Endothelial cell of umbilical vein (primary cell): ENCODE results near the gene FHOD3. TPM values are rescaled to one million over a fixed set of nuclear protein-coding genes. Genes with fewer than 3 reads are reported as not detected.

Experiments used
- BruUV-seq: library from RNA; stranded (reverse); fragments of 400-500 nt; replicated peaks from 2 replicates; lab custom pipeline; 2021; lab: Mats Ljungman, UMichigan
- CTCF ChIA-PET: fragments of 300-600, 350-600 bp; sonication (Branson Sonifier 250); formaldehyde crosslinking; loops from one replicate; lab custom pipeline; 2021; ENCODE audit warnings: antibody characterized with exemption, inconsistent platforms; lab: Charles Lee
- POLR2A ChIA-PET: fragments of 300-600, 350-600 bp; sonication (Branson Sonifier 250); formaldehyde crosslinking; loops from one replicate; lab custom pipeline; 2021; ENCODE audit warnings: antibody characterized with exemption, inconsistent platforms; lab: Charles Lee
- DNase-seq: peaks from one replicate; pipeline ENCODE4 v3.0.0-alpha.2; 2011; ENCODE audit warnings: low read depth, low spot score
- FAIRE-seq: peaks from 2 replicates; lab custom pipeline; 2011; peaks lifted over from hg19 to GRCh38; lab: Jason Lieb, UNC
- H2AFZ ChIP-seq: 2 replicates; pipeline ENCODE4 v1.6.0; 2012; ENCODE audit warnings: low read depth, low read length, control low read depth, inconsistent platforms
- H3K27ac ChIP-seq: 2 replicates; pipeline ENCODE4 v1.5.1; 2011; ENCODE audit warnings: low read depth, mild to moderate bottlenecking, control low read depth, low read length, moderate library complexity; ENCODE audit not compliant: insufficient read depth
- H3K27me3 ChIP-seq, 2 experiments: 2 replicates each; pipeline versions ENCODE4 v1.6.0 to v1.6.1; 2011; ENCODE audit warnings: low read length in 2 of 2, mixed read lengths in 1 of 2; ENCODE audit not compliant: control insufficient read depth in 2 of 2, insufficient read depth in 2 of 2
- H3K36me3 ChIP-seq, 2 experiments: 2 replicates in 1 of 2; 3 replicates in 1 of 2; pipeline ENCODE4 v1.5.1; 2011; ENCODE audit warnings: low read length in 2 of 2, mild to moderate bottlenecking in 1 of 2, moderate library complexity in 1 of 2; ENCODE audit not compliant: control insufficient read depth in 2 of 2, insufficient read depth in 2 of 2; ENCODE audit errors: extremely low read depth in 1 of 2
- H3K4me1 ChIP-seq: 3 replicates; pipeline ENCODE4 v1.5.1; 2011; ENCODE audit warnings: mild to moderate bottlenecking, low read length; ENCODE audit not compliant: control insufficient read depth, insufficient read depth; ENCODE audit errors: extremely low read depth
- H3K4me2 ChIP-seq: 2 replicates; pipeline ENCODE4 v1.6.1; 2011; ENCODE audit warnings: low read length, control low read depth, mixed read lengths; ENCODE audit not compliant: insufficient read depth
- H3K4me3 ChIP-seq, 3 experiments: fragments of 200-600 bp in 1 of 3; sonication (generic), shearing (Covaris generic) in 1 of 3; replicated peaks in 1 of 3; 2 replicates each; pipeline ENCODE4 v1.5.1; 2011 to 2016; ENCODE audit warnings: control low read depth in 3 of 3, low read length in 3 of 3, mild to moderate bottlenecking in 2 of 3, inconsistent platforms in 1 of 3, low read depth in 1 of 3, moderate library complexity in 1 of 3; ENCODE audit not compliant: insufficient read depth in 1 of 3
- H3K79me2 ChIP-seq: 2 replicates; pipeline ENCODE4 v1.6.0; 2012; ENCODE audit warnings: low read length, inconsistent platforms; ENCODE audit not compliant: control insufficient read depth, insufficient read depth
- H3K9ac ChIP-seq: replicated peaks from 2 replicates; pipeline ENCODE3; 2011; ENCODE audit warnings: low read length, control low read depth; ENCODE audit not compliant: insufficient read depth; ENCODE audit errors: extremely low read depth
- H3K9me1 ChIP-seq: replicated peaks from 3 replicates; pipeline ENCODE4 v1.6.0; 2011; ENCODE audit warnings: mild to moderate bottlenecking, low read length; ENCODE audit not compliant: control insufficient read depth, insufficient read depth; ENCODE audit errors: extremely low read depth
- H3K9me3 ChIP-seq: replicated peaks from 2 replicates; pipeline ENCODE4 v1.5.1; 2012; ENCODE audit warnings: low read length, inconsistent platforms; ENCODE audit not compliant: control insufficient read depth, insufficient read depth
- H4K20me1 ChIP-seq: replicated peaks from 2 replicates; pipeline ENCODE3; 2011; ENCODE audit warnings: mild to moderate bottlenecking, low read length; ENCODE audit not compliant: control insufficient read depth, insufficient read depth; ENCODE audit errors: extremely low read depth
- CTCF ChIP-seq, 2 donors: IDR thresholded peaks; 1 replicate in 1 of 2; 2 replicates in 1 of 2; pipeline ENCODE4 v1.5.1; 2011; ENCODE audit warnings: low read length in 2 of 2, mild to moderate bottlenecking in 2 of 2, moderate library complexity in 2 of 2, control low read depth in 1 of 2, inconsistent platforms in 1 of 2, low read depth in 1 of 2; ENCODE audit not compliant: insufficient read depth in 1 of 2; ENCODE audit errors: extremely low read depth in 1 of 2
- EZH2 ChIP-seq: IDR thresholded peaks from 2 replicates; pipeline ENCODE4 v1.6.1; 2012; ENCODE audit warnings: borderline replicate concordance, low read depth, mild to moderate bottlenecking, moderate library complexity, low read length, inconsistent platforms; ENCODE audit not compliant: severe bottlenecking
- FOS ChIP-seq: IDR thresholded peaks from 2 replicates; pipeline ENCODE4 v1.6.1; 2011; ENCODE audit warnings: mild to moderate bottlenecking, low read length, moderate library complexity, borderline replicate concordance; ENCODE audit not compliant: insufficient read depth
- GATA2 ChIP-seq: IDR thresholded peaks from 2 replicates; pipeline ENCODE4 v1.7.0; 2011; ENCODE audit warnings: low read depth, mild to moderate bottlenecking, moderate library complexity, mixed read lengths, low read length; ENCODE audit not compliant: insufficient read length, insufficient read depth
- JUN ChIP-seq: IDR thresholded peaks from 2 replicates; pipeline ENCODE4 v1.6.1; 2011; ENCODE audit warnings: borderline replicate concordance, low read depth; ENCODE audit not compliant: insufficient read length, insufficient read depth
- MAX ChIP-seq: IDR thresholded peaks from 2 replicates; pipeline ENCODE4 v1.6.1; 2011; ENCODE audit not compliant: insufficient read depth, insufficient read length
- MYC ChIP-seq: IDR thresholded peaks from one replicate; pipeline ENCODE4 v1.6.1; 2011; ENCODE audit warnings: mild to moderate bottlenecking, low read depth, low read length
- POLR2A ChIP-seq: IDR thresholded peaks from 2 replicates; pipeline ENCODE4 v1.6.1; 2012; ENCODE audit warnings: low read depth, mild to moderate bottlenecking, control low read depth, low read length
- POLR2AphosphoS5 ChIP-seq: IDR thresholded peaks from 2 replicates; pipeline ENCODE4 v1.6.1; 2012; ENCODE audit warnings: low read depth, mild to moderate bottlenecking, control low read depth, low read length, moderate library complexity; ENCODE audit not compliant: insufficient read depth
- dilution Hi-C: fragments of 300-500 bp; cut with MboI; formaldehyde crosslinking; loops from one replicate; pipeline ENCODE4 v1.15.0; 2019; ENCODE audit warnings: low sequenced_read_pairs; ENCODE audit not compliant: extremely low pct_ligation_motif_present
- intact Hi-C: fragments of 100-400 bp; cut with micrococcal nuclease; formaldehyde crosslinking; loops from one replicate; pipeline ENCODE4 v1.10.0; 2022
- polyA plus RNA-seq, 4 experiments: library from polyadenylated mRNA; depleted of rRNA in 3 of 4; stranded (reverse) in 3 of 4; unstranded in 1 of 4; fragments of >200 nt; gene quantifications; 2 replicates each; pipeline versions ENCODE4 v1.2.1 to v1.2.3, GENCODE V29; 2011 to 2012; ENCODE audit warnings: missing spikeins in 1 of 4
- total RNA-seq: library from RNA; stranded (reverse); gene quantifications from 2 replicates; pipeline ENCODE4 v1.2.3, GENCODE V29; 2021

FHOD3 gene
- total and polyA plus RNA-seq, 2 donors (not counting 3 experiments of a cell fraction or from before 2014, with no cell fraction given): 0.06 to 1.5 TPM

DNA sequence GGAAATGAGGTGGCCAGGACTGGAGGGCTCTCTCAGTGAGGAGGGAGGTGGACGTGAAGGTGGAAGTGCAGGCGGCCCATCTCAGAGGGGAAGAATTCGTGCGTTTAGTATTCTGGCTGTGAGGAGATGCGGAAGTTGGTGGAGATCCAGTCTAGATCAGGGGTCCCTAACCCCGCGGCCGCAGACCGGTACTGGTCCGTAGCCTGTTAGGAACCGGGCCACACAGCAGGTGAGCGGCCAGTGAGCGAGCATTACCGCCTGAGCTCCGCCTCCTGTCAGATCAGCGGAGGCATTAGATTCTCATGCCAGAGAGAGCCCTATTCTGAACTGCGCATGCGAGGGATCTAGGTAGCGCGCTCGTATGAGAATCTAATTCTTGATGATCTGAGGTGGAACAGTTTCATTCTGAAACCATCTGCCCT is 1.6 kb upstream of the FHOD3 start:
- CTCF ChIA-PET: interaction anchor here (3.8 to 5.1 kb wide), 2 partner anchors 12 to 116 kb away, joined by 22 to 25 read pairs; no protein-coding TSS in a partner anchor

More for the DNA sequence above, 1.6 kb upstream of the FHOD3 start:
- intact Hi-C loops: loop anchor here (5.0 to 10.0 kb wide), 5 partner anchors 109 to 459 kb away; partner anchors contain the start of genes ELP2, MOCOS and SLC39A6
- H3K4me2 ChIP-seq: no peak overlapping the region
- no peak for FAIRE-seq
- no peaks in the 10 kb centered on the region for H3K9me3 ChIP-seq
- no peak overlapping the region for H3K9ac ChIP-seq
- no peak overlapping the region for H3K4me3 ChIP-seq
- DNase-seq: no peak
- no peak overlapping the region for H3K27ac ChIP-seq
- no peaks in the 10 kb centered on the region for H3K9me1 ChIP-seq
- no peak overlapping the region for H2AFZ ChIP-seq
- no peaks in the 10 kb centered on the region for H3K36me3 ChIP-seq
- POLR2A ChIA-PET: no interaction called here
- TF ChIP-seq MYC (no peak), FOS (no peak), EZH2 (no peak), POLR2A (no peak), POLR2AphosphoS5 (no peak), CTCF (IDR thresholded peaks at IDR 0.05; ENCODE audit: extremely low read depth in 1 of 2, insufficient read depth in 1 of 2, low read depth in 1 of 2, low read length in 2 of 2) (no peak), MAX (no peak), GATA2 (no peak), JUN (no peak)
- dilution Hi-C loops: no loop called here
- peaks cover 10% of the 10 kb centered on the region for H3K4me1 ChIP-seq
- no peaks in the 10 kb centered on the region for H4K20me1 ChIP-seq
- BruUV-seq: no TSS peak
- peaks cover 37 to 50% of the 10 kb centered on the region in 2 experiments for H3K27me3 ChIP-seq
- no peaks in the 10 kb centered on the region for H3K79me2 ChIP-seq
